ENCODE data around the gene KCNQ1. TPM values are rescaled to one million over a fixed set of nuclear protein-coding genes. Genes with fewer than 3 reads are reported as not detected.

KCNQ1 gene
- total RNA-seq, 1 experiment from 2014 or later, result 9.2 TPM

DNA sequence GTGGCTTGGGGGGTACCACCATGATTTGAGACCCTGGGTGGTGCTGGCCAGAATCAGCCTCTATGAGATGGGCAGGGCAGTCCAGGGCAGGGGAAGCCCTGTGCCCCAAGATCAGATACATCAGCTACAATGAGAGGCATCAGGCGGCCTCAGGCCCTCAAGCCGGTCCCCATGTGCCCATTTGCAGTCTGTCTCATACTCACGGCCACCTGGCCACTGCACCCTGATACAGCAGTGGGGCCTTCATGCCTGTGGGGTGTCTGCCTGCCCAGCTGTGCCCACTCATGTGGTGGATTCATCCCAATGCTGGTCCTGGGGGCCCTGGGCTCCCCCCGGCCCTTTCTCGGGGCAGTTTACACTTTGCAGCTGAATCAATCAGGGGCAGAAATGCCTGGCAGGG is 297.4 kb downstream of the KCNQ1 start:
- TF ChIP-seq, protein P1, sequence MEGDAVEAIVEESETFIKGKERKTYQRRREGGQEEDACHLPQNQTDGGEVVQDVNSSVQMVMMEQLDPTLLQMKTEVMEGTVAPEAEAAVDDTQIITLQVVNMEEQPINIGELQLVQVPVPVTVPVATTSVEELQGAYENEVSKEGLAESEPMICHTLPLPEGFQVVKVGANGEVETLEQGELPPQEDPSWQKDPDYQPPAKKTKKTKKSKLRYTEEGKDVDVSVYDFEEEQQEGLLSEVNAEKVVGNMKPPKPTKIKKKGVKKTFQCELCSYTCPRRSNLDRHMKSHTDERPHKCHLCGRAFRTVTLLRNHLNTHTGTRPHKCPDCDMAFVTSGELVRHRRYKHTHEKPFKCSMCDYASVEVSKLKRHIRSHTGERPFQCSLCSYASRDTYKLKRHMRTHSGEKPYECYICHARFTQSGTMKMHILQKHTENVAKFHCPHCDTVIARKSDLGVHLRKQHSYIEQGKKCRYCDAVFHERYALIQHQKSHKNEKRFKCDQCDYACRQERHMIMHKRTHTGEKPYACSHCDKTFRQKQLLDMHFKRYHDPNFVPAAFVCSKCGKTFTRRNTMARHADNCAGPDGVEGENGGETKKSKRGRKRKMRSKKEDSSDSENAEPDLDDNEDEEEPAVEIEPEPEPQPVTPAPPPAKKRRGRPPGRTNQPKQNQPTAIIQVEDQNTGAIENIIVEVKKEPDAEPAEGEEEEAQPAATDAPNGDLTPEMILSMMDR (IDR thresholded peaks at IDR 0.05; ENCODE audit: unreplicated experiment), result no peak
- no peak overlapping the region for H3K4me3 Mint-ChIP-seq (ENCODE audit: low read depth, unreplicated experiment)

DNA sequence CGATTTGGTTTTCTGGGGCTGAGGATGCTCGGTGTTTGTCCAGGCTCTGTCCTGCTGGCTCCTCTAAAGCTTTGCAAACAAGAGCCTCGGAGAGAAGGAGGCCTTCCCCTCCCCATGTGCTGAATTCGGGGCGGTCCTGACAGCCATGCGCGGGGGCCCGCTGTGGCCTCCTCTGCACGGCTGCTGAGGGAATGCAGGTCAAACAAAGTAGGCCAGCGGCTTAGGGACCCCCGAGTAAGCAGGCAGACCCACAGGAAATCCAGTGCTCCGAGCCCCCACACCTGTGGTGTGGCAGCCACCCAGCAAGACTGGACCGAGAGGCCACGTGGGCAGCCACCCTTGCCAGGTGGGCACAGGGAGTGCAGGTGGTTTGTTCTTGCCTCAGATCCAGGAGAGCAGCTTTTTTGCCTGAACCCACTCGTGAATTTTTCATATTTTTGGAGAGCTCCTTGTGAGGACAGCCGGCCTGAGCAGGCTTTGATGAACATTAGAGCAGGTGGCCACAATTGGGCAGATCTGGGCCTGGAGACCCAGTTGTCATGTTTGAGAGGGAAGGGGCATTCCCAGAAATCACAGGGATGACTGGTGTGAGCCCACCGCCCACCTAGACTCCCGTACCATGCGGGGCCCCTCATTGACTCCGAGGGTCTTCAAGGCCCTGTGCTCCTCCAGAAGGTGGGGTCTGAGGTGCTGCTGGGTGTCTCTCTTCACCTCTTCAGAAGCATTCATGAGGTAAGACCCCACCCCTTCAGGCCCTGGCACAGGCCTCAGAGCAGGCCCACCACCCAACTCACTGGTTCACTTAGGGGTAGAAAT is 298.0 kb downstream of the KCNQ1 start:
- H3K36me3 Mint-ChIP-seq (ENCODE audit: insufficient read depth, unreplicated experiment), result no peaks in the 10 kb centered on the region
- no TSS peak for BruUV-seq (replicated peaks)
- H3K4me3 Mint-ChIP-seq (ENCODE audit: low read depth, unreplicated experiment), result no peak overlapping the region
- no peaks in the 10 kb centered on the region for H3K9me3 Mint-ChIP-seq (ENCODE audit: low read depth, unreplicated experiment)
- TF ChIP-seq, protein P1 (IDR thresholded peaks at IDR 0.05; ENCODE audit: unreplicated experiment), result no peak
- peaks cover 17% of the 10 kb centered on the region for H3K4me1 Mint-ChIP-seq (ENCODE audit: low read depth, unreplicated experiment)
- CTCF ChIA-PET, result interaction anchor here (0.5 kb wide), 1 partner anchor 43 kb away, joined by 3 read pairs; the partner anchor contains the start of gene KCNQ1OT1
- H3K27me3 Mint-ChIP-seq (ENCODE audit: unreplicated experiment), result no peaks in the 10 kb centered on the region
- no peak for DNase-seq
- intact Hi-C loops (cut with micrococcal nuclease; ENCODE audit: unreplicated experiment), result no loop called here
- no peak overlapping the region for H3K27ac Mint-ChIP-seq (ENCODE audit: unreplicated experiment)

More for the DNA sequence above, 297.4 kb downstream of the KCNQ1 start:
- Mint-ChIP-seq H3K36me3 (ENCODE audit: insufficient read depth, unreplicated experiment) (no peaks in the 10 kb centered on the region), H3K27me3 (ENCODE audit: unreplicated experiment) (no peaks in the 10 kb centered on the region), H3K4me1 (ENCODE audit: low read depth, unreplicated experiment) (peaks cover 17% of the 10 kb centered on the region), H3K27ac (ENCODE audit: unreplicated experiment) (no peak overlapping the region), H3K9me3 (ENCODE audit: low read depth, unreplicated experiment) (no peaks in the 10 kb centered on the region)
- intact Hi-C loops (cut with micrococcal nuclease; ENCODE audit: unreplicated experiment), result no loop called here
- no TSS peak for BruUV-seq (replicated peaks)
- CTCF ChIA-PET, result interaction anchor here (0.5 to 0.9 kb wide), 2 partner anchors 42 to 209 kb away, joined by 3 read pairs; partner anchors contain the start of gene KCNQ1OT1
- no peak for DNase-seq

DNA sequence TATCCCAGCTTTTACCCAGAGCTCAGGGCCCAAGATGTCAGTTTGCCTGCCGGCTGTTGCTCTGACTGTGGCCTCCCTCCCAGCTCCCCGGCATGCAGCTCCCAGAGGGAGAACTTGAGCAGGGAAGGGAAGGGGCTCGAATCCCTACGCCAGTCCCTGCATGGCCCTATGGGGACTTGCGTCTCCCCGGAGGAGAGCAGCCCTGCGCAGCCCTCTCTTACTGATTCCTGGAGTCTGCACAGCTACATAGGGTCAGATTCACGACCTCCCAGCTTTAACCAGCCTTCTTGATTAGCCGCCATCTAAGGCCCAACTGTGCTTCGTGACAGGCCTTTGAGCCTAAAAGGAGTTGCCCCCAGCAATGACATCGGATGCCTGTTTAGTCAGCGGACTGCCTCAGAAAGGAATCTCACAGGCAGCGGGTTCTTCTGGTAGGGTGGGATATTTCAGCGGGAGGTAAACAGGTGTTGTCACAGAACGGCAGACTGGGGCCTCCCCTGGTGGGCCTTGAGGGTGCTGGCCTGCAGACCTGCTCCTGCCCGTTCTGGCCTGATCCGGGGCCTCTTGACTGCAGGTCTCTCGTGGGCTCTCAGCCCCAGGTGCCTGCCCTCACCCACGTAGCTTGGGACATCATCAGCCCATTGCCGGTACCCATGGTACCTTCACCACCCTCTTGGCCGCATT is 298.8 kb downstream of the KCNQ1 start:
- no peaks in the 10 kb centered on the region for H3K9me3 Mint-ChIP-seq (ENCODE audit: low read depth, unreplicated experiment)
- H3K4me1 Mint-ChIP-seq (ENCODE audit: low read depth, unreplicated experiment), result peaks cover 17% of the 10 kb centered on the region
- no peaks in the 10 kb centered on the region for H3K36me3 Mint-ChIP-seq (ENCODE audit: insufficient read depth, unreplicated experiment)
- H3K4me3 Mint-ChIP-seq (ENCODE audit: low read depth, unreplicated experiment), result no peak overlapping the region
- H3K27ac Mint-ChIP-seq (ENCODE audit: unreplicated experiment), result no peak overlapping the region
- DNase-seq, result no peak
- TF ChIP-seq, protein P1 (IDR thresholded peaks at IDR 0.05; ENCODE audit: unreplicated experiment), result no peak
- intact Hi-C loops (cut with micrococcal nuclease; ENCODE audit: unreplicated experiment), result no loop called here
- CTCF ChIA-PET, result no interaction called here
- no peaks in the 10 kb centered on the region for H3K27me3 Mint-ChIP-seq (ENCODE audit: unreplicated experiment)
- BruUV-seq (replicated peaks), result no TSS peak

DNA sequence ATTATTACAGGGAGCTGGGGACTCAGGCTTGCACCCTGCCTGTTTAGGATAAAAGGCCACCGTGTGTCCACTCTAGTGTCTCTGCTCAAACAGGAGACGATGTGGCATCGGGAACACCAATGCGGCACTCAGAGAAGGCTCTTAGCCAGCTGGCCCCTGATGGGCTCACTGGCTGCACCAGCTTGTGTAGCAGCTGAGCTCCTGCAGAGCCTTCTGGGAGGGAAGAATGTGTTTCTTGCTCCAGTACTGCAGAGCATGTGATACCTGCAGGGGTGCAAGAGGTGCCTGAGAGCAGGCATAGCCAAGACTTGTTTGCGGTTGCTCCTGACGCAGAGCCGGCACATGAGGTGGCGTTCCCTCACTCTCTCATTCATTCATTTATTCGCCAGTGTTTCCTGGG is 299.4 kb downstream of the KCNQ1 start:
- Mint-ChIP-seq H3K27ac (ENCODE audit: unreplicated experiment) (no peak overlapping the region), H3K36me3 (ENCODE audit: insufficient read depth, unreplicated experiment) (no peaks in the 10 kb centered on the region), H3K27me3 (ENCODE audit: unreplicated experiment) (no peaks in the 10 kb centered on the region), H3K4me3 (ENCODE audit: low read depth, unreplicated experiment) (no peak overlapping the region), H3K4me1 (ENCODE audit: low read depth, unreplicated experiment) (peaks cover 17% of the 10 kb centered on the region), H3K9me3 (ENCODE audit: low read depth, unreplicated experiment) (no peaks in the 10 kb centered on the region)
- TF ChIP-seq, protein P1 (IDR thresholded peaks at IDR 0.05; ENCODE audit: unreplicated experiment), result no peak
- DNase-seq, result no peak
- BruUV-seq (replicated peaks), result no TSS peak
- CTCF ChIA-PET, result no interaction called here
- intact Hi-C loops (cut with micrococcal nuclease; ENCODE audit: unreplicated experiment), result no loop called here

Data from Calu3 (cell line).